GM12878 (cell line): ENCODE data around the gene KRTAP13-4.

ENCODE experiments used
- POU2F2 ChIP-seq: IDR thresholded peaks from 3 replicates; pipeline ENCODE4 v1.6.1; 2011; ENCODE audit warnings: low read depth, mild to moderate bottlenecking, low read length, borderline replicate concordance
- SP1 ChIP-seq: IDR thresholded peaks from one replicate; pipeline ENCODE4 v1.6.1; 2011; ENCODE audit warnings: low read depth, low read length

DNA sequence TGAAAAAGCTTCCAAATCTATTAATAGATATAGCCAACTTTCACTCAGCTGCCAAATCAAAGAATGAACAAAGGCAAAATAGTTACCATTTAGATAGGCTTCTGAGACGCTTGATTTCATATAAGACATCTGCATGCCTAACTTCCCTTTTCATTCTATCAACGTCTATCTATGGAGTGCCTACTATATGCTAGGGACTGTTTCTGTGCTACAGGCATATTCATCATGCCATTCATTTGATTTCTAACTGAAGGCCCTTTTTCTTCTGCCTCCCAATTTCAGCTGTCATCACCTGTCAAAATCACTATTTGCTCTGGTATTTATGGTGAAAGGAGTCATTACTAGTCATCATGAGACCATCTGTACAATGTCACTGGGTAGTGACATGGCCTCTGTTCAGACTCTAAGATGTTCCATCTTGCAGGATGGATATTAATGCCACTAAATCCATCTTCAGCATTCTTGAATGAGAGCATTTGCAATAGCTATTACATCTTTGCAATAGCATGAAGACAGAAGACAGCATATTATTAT lies 38.5 kb upstream of the KRTAP13-4 start:
- TF ChIP-seq POU2F2 (no peak), SP1 (no peak)
